ENCODE measurements around the gene TSPAN14. TPM values are rescaled to one million over a fixed set of nuclear protein-coding genes. Genes with fewer than 3 reads are reported as not detected.

The TSPAN14 gene
- polyA plus RNA-seq, 1 donor (not counting 4 experiments of a cell fraction or from before 2014, with no cell fraction given) = 71.1 TPM

- peak overlapping the region; percentile 78 for H3K4me2 ChIP-seq (ENCODE audit: control insufficient read depth, extremely low read depth, insufficient read depth, low read depth, low read length)
- TF ChIP-seq, protein P1, sequence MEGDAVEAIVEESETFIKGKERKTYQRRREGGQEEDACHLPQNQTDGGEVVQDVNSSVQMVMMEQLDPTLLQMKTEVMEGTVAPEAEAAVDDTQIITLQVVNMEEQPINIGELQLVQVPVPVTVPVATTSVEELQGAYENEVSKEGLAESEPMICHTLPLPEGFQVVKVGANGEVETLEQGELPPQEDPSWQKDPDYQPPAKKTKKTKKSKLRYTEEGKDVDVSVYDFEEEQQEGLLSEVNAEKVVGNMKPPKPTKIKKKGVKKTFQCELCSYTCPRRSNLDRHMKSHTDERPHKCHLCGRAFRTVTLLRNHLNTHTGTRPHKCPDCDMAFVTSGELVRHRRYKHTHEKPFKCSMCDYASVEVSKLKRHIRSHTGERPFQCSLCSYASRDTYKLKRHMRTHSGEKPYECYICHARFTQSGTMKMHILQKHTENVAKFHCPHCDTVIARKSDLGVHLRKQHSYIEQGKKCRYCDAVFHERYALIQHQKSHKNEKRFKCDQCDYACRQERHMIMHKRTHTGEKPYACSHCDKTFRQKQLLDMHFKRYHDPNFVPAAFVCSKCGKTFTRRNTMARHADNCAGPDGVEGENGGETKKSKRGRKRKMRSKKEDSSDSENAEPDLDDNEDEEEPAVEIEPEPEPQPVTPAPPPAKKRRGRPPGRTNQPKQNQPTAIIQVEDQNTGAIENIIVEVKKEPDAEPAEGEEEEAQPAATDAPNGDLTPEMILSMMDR (optimal IDR thresholded peaks at IDR 0.05 in 1 of 3, IDR thresholded peaks at IDR 0.05 in 1 of 3, conservative IDR thresholded peaks at IDR 0.05 in 1 of 3; ENCODE audit: extremely low read depth in 1 of 3, insufficient read depth in 2 of 3, low read length in 3 of 3) = peak; percentile 41 to 88 (median 69)
- TF ChIP-seq EZH2 (IDR thresholded peaks at IDR 0.05; ENCODE audit: low read length) = no peak
- no peaks in the 10 kb centered on the region for H3K79me2 ChIP-seq (ENCODE audit: control insufficient read depth, insufficient read depth, low read length)
- dilution Hi-C loops (cut with MboI; ENCODE audit: extremely low pct_ligation_motif_present, low sequenced_read_pairs) = no loop called here
- DNase-seq (ENCODE audit: low read depth, low spot score) (no peak), FAIRE-seq (no peak)
- H2AFZ ChIP-seq (ENCODE audit: control insufficient read depth, low read length) = peak overlapping the region; percentile 73
- peak overlapping the region; percentile 47 for H3K27ac ChIP-seq (ENCODE audit: control insufficient read depth, insufficient read depth, low read length)
- H3K9me1 ChIP-seq (ENCODE audit: control insufficient read depth, extremely low read depth, insufficient read depth, low read length) = no peaks in the 10 kb centered on the region
- no peaks in the 10 kb centered on the region for H3K36me3 ChIP-seq (ENCODE audit: control insufficient read depth in 2 of 2, extremely low read depth in 1 of 2, insufficient read depth in 2 of 2, low read length in 2 of 2)
- peaks cover 18% of the 10 kb centered on the region for H3K4me1 ChIP-seq (ENCODE audit: control insufficient read depth, extremely low read depth, insufficient read depth, low read length)
- no peaks in the 10 kb centered on the region for H3K27me3 ChIP-seq (ENCODE audit: control insufficient read depth, extremely low read depth, insufficient read depth, low read length)
- H3K9ac ChIP-seq (ENCODE audit: control insufficient read depth, extremely low read depth, insufficient read depth, low read length) = peak overlapping the region; percentile 73
- H3K9me3 ChIP-seq (ENCODE audit: control insufficient read depth, low read depth, low read length) = no peaks in the 10 kb centered on the region
- H3K4me3 ChIP-seq (ENCODE audit: control insufficient read depth in 2 of 3, extremely low read depth in 1 of 3, insufficient read depth in 2 of 3, low read depth in 1 of 3, low read length in 3 of 3) = peak overlapping the region in 2 of 3 experiments; percentile 34 to 69
- no peaks in the 10 kb centered on the region for H4K20me1 ChIP-seq (ENCODE audit: control insufficient read depth, extremely low read depth, insufficient read depth, low read length)
Observed at GRCh38 chr10:80535671-80536360, 81.7 kb downstream of the TSPAN14 start.

- Histone ChIP-seq H3K9me1 (ENCODE audit: control insufficient read depth, extremely low read depth, insufficient read depth, low read length) (no peaks in the 10 kb centered on the region), H3K79me2 (ENCODE audit: control insufficient read depth, insufficient read depth, low read length) (no peaks in the 10 kb centered on the region), H3K36me3 (ENCODE audit: control insufficient read depth in 2 of 2, extremely low read depth in 1 of 2, insufficient read depth in 2 of 2, low read length in 2 of 2) (no peaks in the 10 kb centered on the region), H3K4me2 (ENCODE audit: control insufficient read depth, extremely low read depth, insufficient read depth, low read depth, low read length) (peak overlapping the region; percentile 78), H2AFZ (ENCODE audit: control insufficient read depth, low read length) (peak overlapping the region; percentile 73), H3K9ac (ENCODE audit: control insufficient read depth, extremely low read depth, insufficient read depth, low read length) (peak overlapping the region; percentile 73), H3K4me3 (ENCODE audit: control insufficient read depth in 2 of 3, extremely low read depth in 1 of 3, insufficient read depth in 2 of 3, low read depth in 1 of 3, low read length in 3 of 3) (peak overlapping the region in 2 of 3 experiments; percentile 34 to 69), H3K27ac (ENCODE audit: control insufficient read depth, insufficient read depth, low read length) (no peak overlapping the region), H3K4me1 (ENCODE audit: control insufficient read depth, extremely low read depth, insufficient read depth, low read length) (peaks cover 24% of the 10 kb centered on the region), H3K27me3 (ENCODE audit: control insufficient read depth, extremely low read depth, insufficient read depth, low read length) (no peaks in the 10 kb centered on the region), H4K20me1 (ENCODE audit: control insufficient read depth, extremely low read depth, insufficient read depth, low read length) (no peaks in the 10 kb centered on the region), H3K9me3 (ENCODE audit: control insufficient read depth, low read depth, low read length) (no peaks in the 10 kb centered on the region)
- dilution Hi-C loops (cut with MboI; ENCODE audit: extremely low pct_ligation_motif_present, low sequenced_read_pairs) = no loop called here
- FAIRE-seq (no peak), DNase-seq (ENCODE audit: low read depth, low spot score) (no peak)
- TF ChIP-seq, protein P1 (optimal IDR thresholded peaks at IDR 0.05 in 1 of 3, IDR thresholded peaks at IDR 0.05 in 1 of 3, conservative IDR thresholded peaks at IDR 0.05 in 1 of 3; ENCODE audit: extremely low read depth in 1 of 3, insufficient read depth in 2 of 3, low read length in 3 of 3) = no peak
- no peak for TF ChIP-seq EZH2 (IDR thresholded peaks at IDR 0.05; ENCODE audit: low read length)
Observed at GRCh38 chr10:80536361-80536835, 82.3 kb downstream of the TSPAN14 start.
